ENCODE data around the gene RABEP1. TPM values are rescaled to one million over a fixed set of nuclear protein-coding genes. Genes with fewer than 3 reads are reported as not detected.

The RABEP1 gene
- total RNA-seq, 1 donor from 2014 or later: 27.7 TPM

DNA sequence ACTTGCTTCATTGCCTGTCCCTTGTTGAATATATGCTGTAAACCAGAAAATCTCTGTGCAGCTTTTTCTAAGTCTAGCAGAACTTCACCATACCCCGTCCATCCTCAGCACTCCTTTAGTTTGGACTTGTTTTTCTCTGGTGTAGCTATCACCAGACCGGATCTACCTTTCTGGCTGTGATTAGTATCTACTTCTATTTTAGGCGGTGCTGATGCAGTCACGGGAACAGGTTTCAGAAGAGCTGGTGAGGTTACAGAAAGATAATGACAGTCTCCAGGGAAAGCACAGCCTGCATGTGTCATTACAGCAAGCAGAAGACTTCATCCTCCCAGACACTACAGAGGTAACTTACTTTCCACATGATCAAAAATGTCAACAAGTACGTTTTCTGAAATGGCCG is 91.0 kb downstream of the RABEP1 start:
- Histone ChIP-seq H3K4me3 (ENCODE audit: low read depth, low read length) (no peak overlapping the region), H3K36me3 (ENCODE audit: control insufficient read depth, insufficient read depth, low read length) (no peaks in the 10 kb centered on the region), H3K27me3 (ENCODE audit: control insufficient read depth, insufficient read depth, low read length) (no peaks in the 10 kb centered on the region)
- no peak for TF ChIP-seq CTCF (IDR thresholded peaks at IDR 0.05; ENCODE audit: insufficient read depth, low read length, poor library complexity, severe bottlenecking)
- DNase-seq (ENCODE audit: low read depth): no peak

- Histone ChIP-seq H3K27me3 (ENCODE audit: control insufficient read depth, insufficient read depth, low read length) (no peaks in the 10 kb centered on the region), H3K36me3 (ENCODE audit: control insufficient read depth, insufficient read depth, low read length) (peaks cover 3% of the 10 kb centered on the region), H3K4me3 (ENCODE audit: low read depth, low read length) (no peak overlapping the region)
- no peak for DNase-seq (ENCODE audit: low read depth)
- TF ChIP-seq CTCF (IDR thresholded peaks at IDR 0.05; ENCODE audit: insufficient read depth, low read length, poor library complexity, severe bottlenecking): no peak
Measured at GRCh38 chr17:5378566-5379207, 96.6 kb downstream of the RABEP1 start.

- DNase-seq (ENCODE audit: low read depth): no peak
- H3K36me3 ChIP-seq (ENCODE audit: control insufficient read depth, insufficient read depth, low read length): peaks cover 3% of the 10 kb centered on the region
- no peak for TF ChIP-seq CTCF (IDR thresholded peaks at IDR 0.05; ENCODE audit: insufficient read depth, low read length, poor library complexity, severe bottlenecking)
- H3K27me3 ChIP-seq (ENCODE audit: control insufficient read depth, insufficient read depth, low read length): no peaks in the 10 kb centered on the region
- H3K4me3 ChIP-seq (ENCODE audit: low read depth, low read length): no peak overlapping the region
Measured at GRCh38 chr17:5379351-5380107, 97.4 kb downstream of the RABEP1 start.

DNA sequence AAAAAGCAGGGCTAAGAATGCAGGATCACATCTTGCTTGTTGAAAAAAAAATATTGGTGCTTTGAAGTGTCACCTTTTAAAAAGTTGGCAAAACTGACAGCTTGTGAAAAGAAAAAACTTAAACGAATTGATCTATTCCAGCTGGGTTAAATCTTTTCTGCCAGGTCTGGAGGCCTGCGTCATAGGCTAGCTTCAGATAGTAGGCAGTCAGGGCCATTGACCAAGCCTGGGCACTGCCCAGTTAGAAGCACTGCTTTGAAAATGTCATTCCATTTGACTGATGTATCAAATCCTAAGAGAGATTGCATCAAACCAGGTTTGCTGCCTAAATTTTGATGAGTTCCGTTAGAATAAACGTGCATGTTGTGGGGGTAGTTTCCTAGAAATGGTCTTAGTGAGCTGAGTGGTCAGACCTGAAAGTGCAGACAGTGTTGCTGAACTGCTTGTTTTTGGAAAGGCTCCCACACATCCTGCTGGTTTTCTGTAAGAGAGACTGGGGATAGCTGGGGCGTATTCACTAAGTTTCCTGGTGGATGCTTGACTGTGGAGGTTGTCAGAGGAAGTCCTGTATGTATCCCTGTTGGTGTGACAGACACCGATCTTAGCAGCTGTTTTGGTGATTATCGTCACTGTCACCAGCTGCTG is 98.5 kb downstream of the RABEP1 start:
- peaks cover 3% of the 10 kb centered on the region for H3K36me3 ChIP-seq (ENCODE audit: control insufficient read depth, insufficient read depth, low read length)
- TF ChIP-seq CTCF (IDR thresholded peaks at IDR 0.05; ENCODE audit: insufficient read depth, low read length, poor library complexity, severe bottlenecking): no peak
- no peak for DNase-seq (ENCODE audit: low read depth)
- H3K27me3 ChIP-seq (ENCODE audit: control insufficient read depth, insufficient read depth, low read length): no peaks in the 10 kb centered on the region
- H3K4me3 ChIP-seq (ENCODE audit: low read depth, low read length): no peak overlapping the region

- Histone ChIP-seq H3K27me3 (ENCODE audit: control insufficient read depth, insufficient read depth, low read length) (no peaks in the 10 kb centered on the region), H3K36me3 (ENCODE audit: control insufficient read depth, insufficient read depth, low read length) (peaks cover 3% of the 10 kb centered on the region), H3K4me3 (ENCODE audit: low read depth, low read length) (no peak overlapping the region)
- no peak for TF ChIP-seq CTCF (IDR thresholded peaks at IDR 0.05; ENCODE audit: insufficient read depth, low read length, poor library complexity, severe bottlenecking)
- DNase-seq (ENCODE audit: low read depth): no peak
Measured at GRCh38 chr17:5381542-5381941, 99.5 kb downstream of the RABEP1 start.
